Measurements from ENCODE around the gene SNX33.
"Not testable (repeated sequence)": the region's sequence is repeated elsewhere in the genome, so short reads cannot be mapped to it uniquely, and the experiment has no call there.

The SNX33 gene

DNA sequence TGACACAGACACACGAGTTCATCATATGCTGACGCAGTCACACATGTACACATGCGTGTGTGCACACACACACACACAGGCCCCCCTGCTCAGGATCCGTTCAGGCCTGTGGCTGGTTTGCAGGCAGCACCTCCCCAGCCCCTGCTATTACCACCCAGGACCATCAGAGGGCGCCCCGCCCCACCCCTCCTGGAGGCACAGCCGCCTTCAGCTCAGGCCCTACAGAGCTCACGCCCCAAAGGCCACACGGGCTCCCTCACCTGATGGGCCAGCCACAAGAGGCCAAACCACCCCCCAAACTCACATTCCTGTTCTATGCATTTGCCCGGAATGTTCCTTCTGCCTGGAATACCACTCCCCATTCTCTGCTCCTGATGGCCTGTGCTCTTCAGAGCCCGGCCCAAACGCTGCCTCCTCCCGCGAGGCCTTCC, 38.5 kb downstream of the SNX33 start:
- H3K27me3 ChIP-seq (ENCODE audit: insufficient read depth, poor library complexity, severe bottlenecking); H3K27ac ChIP-seq (ENCODE audit: poor library complexity, severe bottlenecking); H3K36me3 ChIP-seq (ENCODE audit: low read depth); H3K4me3 ChIP-seq (ENCODE audit: severe bottlenecking); H3K4me1 ChIP-seq (ENCODE audit: insufficient read depth, poor library complexity, severe bottlenecking); DNase-seq (ENCODE audit: low spot score); H3K9me3 ChIP-seq (ENCODE audit: severe bottlenecking): not testable (repeated sequence)
- TF ChIP-seq, protein P1, sequence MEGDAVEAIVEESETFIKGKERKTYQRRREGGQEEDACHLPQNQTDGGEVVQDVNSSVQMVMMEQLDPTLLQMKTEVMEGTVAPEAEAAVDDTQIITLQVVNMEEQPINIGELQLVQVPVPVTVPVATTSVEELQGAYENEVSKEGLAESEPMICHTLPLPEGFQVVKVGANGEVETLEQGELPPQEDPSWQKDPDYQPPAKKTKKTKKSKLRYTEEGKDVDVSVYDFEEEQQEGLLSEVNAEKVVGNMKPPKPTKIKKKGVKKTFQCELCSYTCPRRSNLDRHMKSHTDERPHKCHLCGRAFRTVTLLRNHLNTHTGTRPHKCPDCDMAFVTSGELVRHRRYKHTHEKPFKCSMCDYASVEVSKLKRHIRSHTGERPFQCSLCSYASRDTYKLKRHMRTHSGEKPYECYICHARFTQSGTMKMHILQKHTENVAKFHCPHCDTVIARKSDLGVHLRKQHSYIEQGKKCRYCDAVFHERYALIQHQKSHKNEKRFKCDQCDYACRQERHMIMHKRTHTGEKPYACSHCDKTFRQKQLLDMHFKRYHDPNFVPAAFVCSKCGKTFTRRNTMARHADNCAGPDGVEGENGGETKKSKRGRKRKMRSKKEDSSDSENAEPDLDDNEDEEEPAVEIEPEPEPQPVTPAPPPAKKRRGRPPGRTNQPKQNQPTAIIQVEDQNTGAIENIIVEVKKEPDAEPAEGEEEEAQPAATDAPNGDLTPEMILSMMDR (IDR thresholded peaks at IDR 0.05; ENCODE audit: poor library complexity, severe bottlenecking): peak; percentile 96
- peak; percentile 70 for ATAC-seq (ENCODE audit: low read depth)

DNA sequence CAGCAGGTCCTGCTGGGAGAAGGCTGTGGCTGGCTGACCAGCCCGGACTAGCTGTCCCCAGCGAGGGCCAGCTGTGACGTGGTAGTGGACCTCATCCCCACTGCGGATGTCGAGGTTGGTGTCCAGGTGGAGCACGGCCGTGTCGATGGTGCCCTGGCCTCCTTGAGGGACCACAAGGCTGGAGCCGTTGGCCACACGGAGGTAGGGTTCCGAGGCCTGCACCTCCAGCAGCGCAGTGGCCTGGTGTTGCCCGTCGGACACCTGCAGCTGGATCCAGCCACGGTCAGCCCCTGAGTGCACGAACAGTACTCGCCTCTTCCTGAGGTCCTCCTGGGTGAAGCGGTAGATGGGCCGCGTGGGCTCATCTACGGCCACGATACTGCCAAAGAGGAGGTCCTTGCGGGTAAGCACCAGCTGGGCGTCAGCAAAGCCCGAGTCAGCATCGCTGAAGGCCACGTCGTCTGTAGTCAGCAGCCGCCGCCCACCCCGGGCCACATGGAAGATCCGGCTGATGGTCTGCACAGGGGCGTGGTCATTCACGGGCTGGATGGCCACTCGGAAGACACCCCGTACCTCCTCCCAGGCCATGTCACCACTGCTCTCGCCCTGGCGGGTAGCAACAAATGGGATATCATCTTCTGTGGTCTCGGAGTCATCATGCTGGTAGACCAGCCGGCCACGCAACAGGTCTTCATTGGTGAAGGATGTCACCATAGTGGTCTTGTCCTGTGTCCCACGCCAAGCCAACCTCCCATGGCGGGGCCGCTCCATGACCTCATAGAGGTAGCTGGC, 40.0 kb downstream of the SNX33 start:
- no peak for ATAC-seq (ENCODE audit: low read depth)
- H3K36me3 ChIP-seq (ENCODE audit: low read depth): no peaks in the 10 kb centered on the region
- H3K4me1 ChIP-seq (ENCODE audit: insufficient read depth, poor library complexity, severe bottlenecking): no peaks in the 10 kb centered on the region
- H3K4me3 ChIP-seq (ENCODE audit: severe bottlenecking): no peak overlapping the region
- no peak overlapping the region for H3K27ac ChIP-seq (ENCODE audit: poor library complexity, severe bottlenecking)
- TF ChIP-seq, protein P1 (IDR thresholded peaks at IDR 0.05; ENCODE audit: poor library complexity, severe bottlenecking): no peak
- H3K27me3 ChIP-seq (ENCODE audit: insufficient read depth, poor library complexity, severe bottlenecking): no peaks in the 10 kb centered on the region
- H3K9me3 ChIP-seq (ENCODE audit: severe bottlenecking): no peaks in the 10 kb centered on the region
- no peak for DNase-seq (ENCODE audit: low spot score)

DNA sequence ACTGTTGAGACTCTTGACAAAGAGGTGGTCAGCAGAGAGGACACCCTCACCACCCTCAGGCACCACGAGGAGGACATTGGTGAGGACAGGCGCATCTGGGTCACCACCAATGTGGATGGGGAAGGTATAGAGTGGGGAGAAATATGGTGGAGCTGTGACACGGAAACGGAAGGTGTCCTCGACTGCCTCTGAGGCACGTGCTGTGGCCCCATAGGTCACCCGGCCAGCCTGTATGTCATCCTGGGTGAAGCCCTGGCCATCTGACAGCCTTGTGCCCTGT, 40.5 kb downstream of the SNX33 start:
- Histone ChIP-seq H3K4me3 (ENCODE audit: severe bottlenecking) (no peak overlapping the region), H3K36me3 (ENCODE audit: low read depth) (no peaks in the 10 kb centered on the region), H3K9me3 (ENCODE audit: severe bottlenecking) (no peaks in the 10 kb centered on the region), H3K27ac (ENCODE audit: poor library complexity, severe bottlenecking) (no peak overlapping the region), H3K27me3 (ENCODE audit: insufficient read depth, poor library complexity, severe bottlenecking) (no peaks in the 10 kb centered on the region), H3K4me1 (ENCODE audit: insufficient read depth, poor library complexity, severe bottlenecking) (no peaks in the 10 kb centered on the region)
- ATAC-seq (ENCODE audit: low read depth): no peak
- no peak for DNase-seq (ENCODE audit: low spot score)
- TF ChIP-seq, protein P1 (IDR thresholded peaks at IDR 0.05; ENCODE audit: poor library complexity, severe bottlenecking): no peak

DNA sequence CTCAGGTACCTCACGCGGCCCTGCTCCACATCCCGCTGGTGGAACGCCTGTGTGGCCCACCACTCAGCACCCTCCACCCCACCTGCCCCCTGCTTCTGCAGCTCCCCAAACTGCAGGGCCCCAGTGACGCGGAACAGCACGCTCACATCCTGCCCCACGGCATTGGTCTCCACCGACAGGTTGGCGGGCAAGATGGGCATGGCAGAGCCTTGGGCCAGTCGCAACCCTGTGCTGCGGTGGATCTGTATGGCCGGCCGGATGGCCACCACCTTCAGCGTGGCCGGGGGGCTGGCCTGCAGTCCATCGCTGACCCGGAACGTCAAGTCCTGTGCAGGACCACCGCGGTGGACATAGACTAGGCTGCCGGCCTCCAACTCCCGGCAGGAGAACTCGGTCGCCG, 41.1 kb downstream of the SNX33 start:
- Histone ChIP-seq H3K36me3 (ENCODE audit: low read depth) (no peaks in the 10 kb centered on the region), H3K27me3 (ENCODE audit: insufficient read depth, poor library complexity, severe bottlenecking) (no peaks in the 10 kb centered on the region), H3K4me1 (ENCODE audit: insufficient read depth, poor library complexity, severe bottlenecking) (peaks cover 2% of the 10 kb centered on the region), H3K27ac (ENCODE audit: poor library complexity, severe bottlenecking) (no peak overlapping the region), H3K9me3 (ENCODE audit: severe bottlenecking) (no peaks in the 10 kb centered on the region), H3K4me3 (ENCODE audit: severe bottlenecking) (no peak overlapping the region)
- DNase-seq (ENCODE audit: low spot score) (no peak), ATAC-seq (ENCODE audit: low read depth) (no peak)
- TF ChIP-seq, protein P1 (IDR thresholded peaks at IDR 0.05; ENCODE audit: poor library complexity, severe bottlenecking): no peak

DNA sequence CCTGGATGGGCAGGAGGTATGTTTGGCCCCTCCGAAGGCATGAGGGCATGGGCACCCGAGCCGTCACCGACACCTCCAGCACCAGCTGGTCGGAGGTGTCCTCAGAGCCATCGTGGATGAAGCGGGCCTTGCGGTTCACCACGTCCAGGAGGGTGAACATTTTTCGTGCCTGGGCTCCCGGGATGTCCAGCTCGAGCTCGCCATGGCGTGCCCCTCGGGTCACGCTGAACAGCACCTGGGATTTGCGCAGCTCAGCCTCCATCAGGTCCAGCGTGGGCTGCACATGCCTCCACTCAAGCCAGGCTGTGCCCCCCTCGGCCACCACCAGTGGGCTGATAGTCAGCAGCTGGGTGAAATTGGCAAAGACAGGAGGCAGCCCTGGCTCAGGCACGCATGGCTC, 41.7 kb downstream of the SNX33 start:
- H3K9me3 ChIP-seq (ENCODE audit: severe bottlenecking); H3K4me1 ChIP-seq (ENCODE audit: insufficient read depth, poor library complexity, severe bottlenecking); H3K4me3 ChIP-seq (ENCODE audit: severe bottlenecking); DNase-seq (ENCODE audit: low spot score); H3K27ac ChIP-seq (ENCODE audit: poor library complexity, severe bottlenecking); H3K36me3 ChIP-seq (ENCODE audit: low read depth); H3K27me3 ChIP-seq (ENCODE audit: insufficient read depth, poor library complexity, severe bottlenecking); ATAC-seq (ENCODE audit: low read depth): not testable (repeated sequence)

DNA sequence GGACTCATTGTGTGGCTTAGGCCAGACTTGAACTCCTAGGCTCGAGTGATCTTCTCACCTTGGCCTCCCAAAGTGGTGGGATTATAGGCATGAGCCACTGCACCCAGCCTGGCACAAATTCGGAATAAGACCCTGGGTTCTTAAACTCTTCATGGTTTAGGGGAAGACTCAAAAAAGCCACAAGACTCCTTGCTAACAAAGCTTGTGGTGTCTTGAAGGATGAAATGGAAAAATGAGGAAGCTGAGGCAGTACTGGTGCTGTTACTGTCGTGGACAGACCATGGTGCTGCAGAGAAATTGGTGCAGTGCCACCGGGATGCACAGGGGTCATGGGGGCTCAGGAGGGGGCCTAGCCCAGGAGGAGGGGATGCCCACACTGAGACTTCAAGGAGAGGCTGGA, 44.6 kb downstream of the SNX33 start:
- not testable (repeated sequence) for H3K27ac ChIP-seq (ENCODE audit: poor library complexity, severe bottlenecking); H3K36me3 ChIP-seq (ENCODE audit: low read depth); H3K4me3 ChIP-seq (ENCODE audit: severe bottlenecking); H3K27me3 ChIP-seq (ENCODE audit: insufficient read depth, poor library complexity, severe bottlenecking); DNase-seq (ENCODE audit: low spot score); ATAC-seq (ENCODE audit: low read depth); H3K9me3 ChIP-seq (ENCODE audit: severe bottlenecking)
- H3K4me1 ChIP-seq (ENCODE audit: insufficient read depth, poor library complexity, severe bottlenecking): peaks cover 29% of the 10 kb centered on the region

DNA sequence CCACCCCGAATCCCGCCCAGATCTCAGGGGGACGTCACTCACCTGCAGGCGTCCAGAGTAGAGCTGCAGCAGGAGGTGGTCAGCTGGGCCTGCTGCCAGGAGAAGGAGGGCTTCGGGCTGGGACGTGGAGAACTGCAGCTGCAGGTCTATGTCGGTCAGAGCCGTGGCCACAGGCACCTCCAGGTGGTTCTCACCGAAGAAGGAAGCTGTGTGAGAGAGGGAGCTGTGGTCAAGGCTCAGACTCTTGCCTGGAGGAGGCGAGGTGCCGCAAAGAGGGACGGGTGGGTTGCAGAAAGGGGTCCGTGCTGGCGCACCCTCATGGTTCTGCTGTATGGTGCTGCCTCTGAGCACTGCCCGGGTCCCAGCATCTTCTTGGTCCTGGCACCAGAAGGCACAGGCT, 45.3 kb downstream of the SNX33 start:
- H3K9me3 ChIP-seq (ENCODE audit: severe bottlenecking); H3K4me3 ChIP-seq (ENCODE audit: severe bottlenecking); ATAC-seq (ENCODE audit: low read depth); H3K36me3 ChIP-seq (ENCODE audit: low read depth); DNase-seq (ENCODE audit: low spot score); H3K27me3 ChIP-seq (ENCODE audit: insufficient read depth, poor library complexity, severe bottlenecking): not testable (repeated sequence)
- H3K4me1 ChIP-seq (ENCODE audit: insufficient read depth, poor library complexity, severe bottlenecking): peaks cover 33% of the 10 kb centered on the region
- H3K27ac ChIP-seq (ENCODE audit: poor library complexity, severe bottlenecking): peak overlapping the region; percentile 80
